GM12874 (cell line): ENCODE data around the gene FBXO36.

Source experiments
- TF ChIP-seq, protein P1 (sequence below): IDR thresholded peaks from 2 replicates; pipeline ENCODE4 v1.5.1; 2011; ENCODE audit warnings: low read depth, mild to moderate bottlenecking, control low read depth, low read length, moderate library complexity; ENCODE audit not compliant: insufficient read depth

The FBXO36 gene

DNA sequence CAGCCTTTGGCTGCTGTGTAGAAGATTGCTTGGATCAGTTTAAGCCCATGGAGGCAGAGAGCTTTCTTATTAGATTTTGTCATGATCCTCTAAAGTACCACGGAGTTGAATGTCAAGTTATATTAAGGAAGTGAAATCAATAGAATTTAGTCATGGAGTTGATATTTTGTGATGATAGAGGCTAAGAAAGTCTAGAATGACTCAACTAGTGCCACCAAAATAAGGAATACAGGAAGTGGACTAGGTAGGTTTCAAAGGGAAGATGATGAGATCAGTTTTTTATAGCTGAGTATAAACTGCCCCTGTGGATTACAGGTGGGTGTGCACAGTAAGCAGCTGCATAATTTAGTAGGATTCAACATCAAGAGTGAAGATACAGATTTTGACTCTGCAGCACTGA is 25.2 kb downstream of the FBXO36 start:
- TF ChIP-seq, protein P1, sequence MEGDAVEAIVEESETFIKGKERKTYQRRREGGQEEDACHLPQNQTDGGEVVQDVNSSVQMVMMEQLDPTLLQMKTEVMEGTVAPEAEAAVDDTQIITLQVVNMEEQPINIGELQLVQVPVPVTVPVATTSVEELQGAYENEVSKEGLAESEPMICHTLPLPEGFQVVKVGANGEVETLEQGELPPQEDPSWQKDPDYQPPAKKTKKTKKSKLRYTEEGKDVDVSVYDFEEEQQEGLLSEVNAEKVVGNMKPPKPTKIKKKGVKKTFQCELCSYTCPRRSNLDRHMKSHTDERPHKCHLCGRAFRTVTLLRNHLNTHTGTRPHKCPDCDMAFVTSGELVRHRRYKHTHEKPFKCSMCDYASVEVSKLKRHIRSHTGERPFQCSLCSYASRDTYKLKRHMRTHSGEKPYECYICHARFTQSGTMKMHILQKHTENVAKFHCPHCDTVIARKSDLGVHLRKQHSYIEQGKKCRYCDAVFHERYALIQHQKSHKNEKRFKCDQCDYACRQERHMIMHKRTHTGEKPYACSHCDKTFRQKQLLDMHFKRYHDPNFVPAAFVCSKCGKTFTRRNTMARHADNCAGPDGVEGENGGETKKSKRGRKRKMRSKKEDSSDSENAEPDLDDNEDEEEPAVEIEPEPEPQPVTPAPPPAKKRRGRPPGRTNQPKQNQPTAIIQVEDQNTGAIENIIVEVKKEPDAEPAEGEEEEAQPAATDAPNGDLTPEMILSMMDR: no peak

DNA sequence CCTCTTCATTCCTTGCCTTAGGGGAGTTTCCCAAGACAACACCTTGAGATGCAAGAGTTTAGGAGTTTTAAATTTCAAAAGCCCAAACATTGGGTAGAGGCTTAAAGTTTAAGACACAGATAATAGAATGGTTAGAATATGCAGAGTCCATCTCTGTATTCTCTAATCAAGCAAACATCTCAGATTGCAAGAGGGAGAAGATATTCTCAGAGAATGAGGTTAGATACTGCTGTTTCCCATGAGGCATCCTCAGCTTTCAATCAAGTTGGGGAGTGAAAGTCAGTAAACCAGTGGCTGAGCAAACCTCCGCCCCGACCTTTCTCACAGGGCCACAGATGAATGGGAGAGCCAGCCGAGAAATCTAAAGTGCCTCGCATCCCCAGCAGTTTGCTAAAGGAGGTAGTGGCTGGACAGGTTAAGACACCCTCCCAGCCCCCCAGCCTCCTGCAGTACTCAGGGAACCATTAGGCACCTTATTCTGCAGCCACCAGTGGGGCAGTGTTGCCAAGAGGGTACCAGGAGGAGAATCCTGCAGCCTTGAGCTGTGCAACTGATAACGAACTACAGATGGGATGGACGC is 30.0 kb downstream of the FBXO36 start:
- TF ChIP-seq, protein P1: no peak

DNA sequence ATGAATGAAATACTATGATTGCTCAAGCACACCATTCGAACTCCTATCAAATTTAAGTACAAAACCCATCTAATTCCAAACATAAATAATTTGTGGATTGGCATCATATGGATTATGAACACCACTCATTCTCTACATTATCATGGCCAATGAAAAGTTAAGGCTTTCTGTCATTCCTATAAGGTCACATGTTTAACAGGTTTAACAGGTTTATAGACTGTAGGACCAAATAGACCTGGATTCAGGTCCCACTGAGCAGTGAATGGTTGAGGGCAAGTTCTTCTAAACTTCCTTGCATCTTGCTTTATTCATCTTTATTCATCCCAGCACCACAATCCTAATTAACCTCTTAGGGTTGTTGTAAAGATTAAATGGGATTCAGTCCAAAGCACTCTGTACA is 33.4 kb downstream of the FBXO36 start:
- TF ChIP-seq, protein P1: no peak

DNA sequence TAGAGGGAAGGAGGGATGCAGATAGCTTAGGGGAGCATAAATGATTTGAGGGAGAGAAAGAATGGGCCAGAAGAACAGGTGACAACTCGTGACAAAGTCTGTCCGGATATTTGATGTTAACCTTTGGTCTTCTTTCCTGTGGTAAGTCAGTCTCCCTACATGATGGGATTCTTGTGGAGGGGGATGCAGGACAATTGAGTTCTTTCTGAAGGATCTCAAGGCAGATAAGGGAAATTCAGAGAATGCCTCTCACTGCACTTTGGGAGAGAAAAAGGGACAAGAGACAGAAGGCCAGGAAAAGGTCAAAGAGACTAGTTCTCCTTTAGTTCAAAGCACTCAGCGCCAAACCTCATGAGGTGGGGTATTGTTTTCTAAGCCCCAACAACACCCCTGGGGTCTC is 34.2 kb downstream of the FBXO36 start:
- TF ChIP-seq, protein P1: no peak

DNA sequence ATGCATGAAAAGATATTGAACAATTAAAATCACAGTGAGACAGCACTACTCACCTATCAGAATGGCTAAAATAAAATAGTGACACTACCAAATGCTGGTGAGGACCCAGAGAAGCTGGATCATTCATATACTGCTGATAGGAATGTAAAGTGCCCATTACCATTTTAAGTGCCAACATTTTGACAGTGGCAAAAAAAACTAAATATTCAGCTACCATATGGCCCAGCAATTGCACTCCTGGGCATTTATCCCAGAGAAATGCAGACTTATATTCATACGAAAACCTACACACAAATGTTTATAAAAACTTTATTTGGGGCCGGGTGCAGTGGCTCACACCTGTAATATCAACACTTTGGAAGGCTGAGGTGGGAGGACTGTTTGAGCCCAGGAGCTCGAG is 47.6 kb downstream of the FBXO36 start:
- TF ChIP-seq, protein P1: no peak

DNA sequence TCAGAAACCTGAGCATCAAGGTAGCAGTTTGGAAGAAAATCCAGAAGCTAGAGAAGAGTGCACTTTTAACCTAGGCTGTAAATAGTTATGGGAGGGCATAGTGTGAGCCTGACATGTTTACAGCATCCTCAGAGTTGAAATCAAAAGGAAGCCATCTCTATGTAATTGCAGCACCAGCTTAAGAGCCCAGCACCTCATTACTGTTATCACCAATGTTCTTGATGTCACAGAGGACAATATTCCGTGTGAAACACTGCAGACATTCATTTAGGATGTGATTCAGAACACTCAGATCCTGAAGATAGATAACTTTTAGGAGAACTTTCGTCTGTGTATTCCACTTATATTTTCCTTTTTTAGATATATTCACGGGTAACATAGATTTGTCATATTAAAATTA is 48.1 kb downstream of the FBXO36 start:
- TF ChIP-seq, protein P1: no peak

DNA sequence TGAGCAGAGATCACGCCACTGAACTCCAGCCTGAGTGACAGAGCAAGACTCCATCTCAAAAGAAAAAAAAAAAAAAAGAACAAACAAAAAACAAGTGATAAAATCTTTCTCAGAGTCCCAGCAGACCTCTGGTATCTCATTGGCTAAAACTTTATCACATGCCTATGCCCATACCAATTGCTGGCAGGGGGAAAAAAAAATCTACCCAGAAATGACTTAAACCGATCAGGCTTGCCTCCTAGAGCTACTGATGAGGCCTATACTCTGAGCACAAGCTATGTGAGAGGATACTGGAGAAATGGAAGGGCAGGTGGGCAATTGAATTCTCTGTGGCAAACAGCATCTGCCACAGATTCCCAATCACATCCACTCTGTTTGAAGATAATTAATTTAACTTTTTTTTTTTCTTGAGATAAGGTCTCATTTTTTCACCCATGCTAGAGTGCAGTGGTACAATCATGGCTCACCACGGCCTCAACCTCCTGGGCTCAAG is 49.0 kb downstream of the FBXO36 start:
- TF ChIP-seq, protein P1: no peak
